WTC11 (cell line): ENCODE measurements around the gene HHAT. TPM values are rescaled to one million over a fixed set of nuclear protein-coding genes. Genes with fewer than 3 reads are reported as not detected.

Source experiments
- ATAC-seq: fragments of 200-7000 bp; cut with Tn5 transposase; 2 replicates; pipeline ENCODE4 v1.10.0; 2021; ENCODE audit warnings: mild to moderate bottlenecking, moderate library complexity
- CTCF ChIA-PET: fragments of 300-600 bp; sonication (Branson Sonifier 250); formaldehyde crosslinking; loops from one replicate; lab custom pipeline; 2021; ENCODE audit warnings: antibody characterized with exemption; lab: Charles Lee
- POLR2A ChIA-PET: fragments of 350-600 bp; sonication (Branson Sonifier 250); formaldehyde crosslinking; loops from one replicate; lab custom pipeline; 2021; ENCODE audit warnings: antibody characterized with exemption; lab: Charles Lee
- DNase-seq: peaks from one replicate; pipeline ENCODE4 v3.0.0; 2021; ENCODE audit warnings: low spot score
- H3K27ac Mint-ChIP-seq: 2 replicates; pipeline ENCODE4 v1.8.0; 2021; ENCODE audit warnings: mixed read lengths
- H3K27me3 Mint-ChIP-seq: 2 replicates; pipeline ENCODE4 v1.8.0; 2021; ENCODE audit warnings: low read depth, mild to moderate bottlenecking, moderate library complexity, mixed read lengths
- H3K36me3 Mint-ChIP-seq: 2 replicates; pipeline ENCODE4 v1.8.0; 2021; ENCODE audit warnings: mixed read lengths
- H3K4me1 Mint-ChIP-seq: 2 replicates; pipeline ENCODE4 v1.8.0; 2022; ENCODE audit warnings: mixed read lengths
- H3K4me3 Mint-ChIP-seq: 2 replicates; pipeline ENCODE4 v1.8.0; 2021; ENCODE audit warnings: mild to moderate bottlenecking, moderate library complexity, mixed read lengths
- H3K9me3 Mint-ChIP-seq: 2 replicates; pipeline ENCODE4 v1.8.0; 2021; ENCODE audit warnings: mixed read lengths
- HMGA2 ChIP-seq: fragments of 250-450 bp; sonication (Bioruptor Pico); IDR thresholded peaks from 2 replicates; pipeline ENCODE4 v1.4.0; 2021; ENCODE audit warnings: mild to moderate bottlenecking, moderate library complexity
- JAZF1 ChIP-seq: fragments of 250-450 bp; sonication (Bioruptor Pico); IDR thresholded peaks from 2 replicates; pipeline ENCODE4 v1.9.0; 2021; ENCODE audit warnings: moderate library complexity, mild to moderate bottlenecking, inconsistent platforms
- NR1H2 ChIP-seq: sonication (generic); formaldehyde crosslinking; IDR thresholded peaks from 2 replicates; pipeline ENCODE4 v1.9.0; 2021; ENCODE audit warnings: mild to moderate bottlenecking, moderate library complexity, missing genetic modification reagents
- PRDM15 ChIP-seq: sonication (generic); formaldehyde crosslinking; IDR thresholded peaks from 2 replicates; pipeline ENCODE4 v1.8.0; 2022; ENCODE audit warnings: missing genetic modification reagents
- SMAD4 ChIP-seq: sonication (generic); formaldehyde crosslinking; IDR thresholded peaks from 2 replicates; pipeline ENCODE4 v1.8.0; 2022; ENCODE audit warnings: mild to moderate bottlenecking, missing genetic modification reagents
- TCF7 ChIP-seq: sonication (generic); formaldehyde crosslinking; IDR thresholded peaks from 2 replicates; pipeline ENCODE4 v1.8.0; 2022; ENCODE audit warnings: mild to moderate bottlenecking, low read depth, missing genetic modification reagents, moderate library complexity
- USF2 ChIP-seq: sonication (generic); formaldehyde crosslinking; IDR thresholded peaks from 2 replicates; pipeline ENCODE4 v1.8.1; 2023; ENCODE audit warnings: mild to moderate bottlenecking, missing genetic modification reagents, moderate library complexity
- ZNF423 ChIP-seq: fragments of 250-450 bp; sonication (Bioruptor Pico); IDR thresholded peaks from 2 replicates; pipeline ENCODE4 v2.1.2; 2022; ENCODE audit warnings: mild to moderate bottlenecking, moderate library complexity
- ZNF532 ChIP-seq: fragments of 250-450 bp; sonication (Bioruptor Pico); IDR thresholded peaks from 2 replicates; pipeline ENCODE4 v1.9.0; 2021; ENCODE audit warnings: mild to moderate bottlenecking, borderline replicate concordance
- total RNA-seq: library from RNA; stranded (reverse); gene quantifications from 3 replicates; pipeline ENCODE4 v1.2.3, GENCODE V29; 2021

Gene HHAT
- total RNA-seq, 1 experiment from 2014 or later: 0.39 TPM

- TF ChIP-seq TCF7 (CRISPR knock-in tag) (no peak), USF2 (no peak), ZNF423 (CRISPR knock-in tag) (no peak)
- TF ChIP-seq, all 79 proteins: peak for 0
- H3K9me3 Mint-ChIP-seq: no peaks in the 10 kb centered on the region
- H3K4me1 Mint-ChIP-seq: no peaks in the 10 kb centered on the region
- ATAC-seq: no peak
- CTCF ChIA-PET: no interaction called here
- no peak for DNase-seq
- H3K27ac Mint-ChIP-seq: no peak overlapping the region
- no peaks in the 10 kb centered on the region for H3K36me3 Mint-ChIP-seq
- no peak overlapping the region for H3K4me3 Mint-ChIP-seq
- H3K27me3 Mint-ChIP-seq: no peaks in the 10 kb centered on the region
- POLR2A ChIA-PET: no interaction called here
Measured at GRCh38 chr1:210687582-210688279, 359.0 kb downstream of the HHAT start.

- POLR2A ChIA-PET: no interaction called here
Measured at GRCh38 chr1:210688512-210689234, 360.0 kb downstream of the HHAT start.

More at GRCh38 chr1:210688512-210689234, 360.0 kb downstream of the HHAT start:
- H3K27me3 Mint-ChIP-seq: no peaks in the 10 kb centered on the region
- ATAC-seq (no peak), DNase-seq (no peak)
- no peak overlapping the region for H3K27ac Mint-ChIP-seq
- no peaks in the 10 kb centered on the region for H3K36me3 Mint-ChIP-seq
- no peaks in the 10 kb centered on the region for H3K9me3 Mint-ChIP-seq
- H3K4me3 Mint-ChIP-seq: no peak overlapping the region
- CTCF ChIA-PET: no interaction called here
- H3K4me1 Mint-ChIP-seq: no peaks in the 10 kb centered on the region
- TF ChIP-seq NR1H2 (CRISPR knock-in tag): no peak
- TF ChIP-seq JAZF1 (CRISPR knock-in tag): no peak
- no peak for TF ChIP-seq ZNF532 (CRISPR knock-in tag)
- no peak for TF ChIP-seq HMGA2
- no peak for TF ChIP-seq PRDM15
- no peak for TF ChIP-seq SMAD4 (CRISPR knock-in tag)
